Upper lobe of left lung (tissue), 6 donors: Measurements from ENCODE around the gene EMILIN3. TPM values are rescaled to one million over a fixed set of nuclear protein-coding genes. Genes with fewer than 3 reads are reported as not detected.

Experiments used
- ATAC-seq, 2 donors: fragments of 200-7000 bp; cut with Tn5 transposase; one replicate each; pipeline ENCODE4 v1.9.1; 2022; ENCODE audit warnings: mild to moderate bottlenecking in 2 of 2, moderate library complexity in 2 of 2; ENCODE audit not compliant: low FRiP score in 2 of 2
- DNase-seq, 2 donors: peaks; one replicate each; pipeline ENCODE4 v3.0.0-alpha.2; 2019 to 2020
- H3K27ac ChIP-seq, 4 donors: fragments of 200-600 bp; sonication (generic); one replicate each; pipeline ENCODE4 v1.5.1; 2016 to 2019
- H3K27me3 ChIP-seq, 4 donors: fragments of 200-600 bp; sonication (generic); one replicate each; pipeline ENCODE4 v1.5.1; 2017 to 2019
- H3K36me3 ChIP-seq, 4 donors: fragments of 200-600 bp; sonication (generic); one replicate each; pipeline ENCODE4 v1.5.1; 2016 to 2019
- H3K4me1 ChIP-seq, 4 donors: fragments of 200-600 bp; sonication (generic); one replicate each; pipeline ENCODE4 v1.5.1; 2018 to 2019
- H3K4me3 ChIP-seq, 4 donors: fragments of 200-600 bp; sonication (generic); one replicate each; pipeline ENCODE4 v1.5.1; 2017 to 2019; ENCODE audit warnings: mild to moderate bottlenecking in 2 of 4, moderate library complexity in 1 of 4
- H3K9me3 ChIP-seq, 4 donors: fragments of 200-600 bp; sonication (generic); one replicate each; pipeline ENCODE4 v1.5.1; 2018 to 2019
- CTCF ChIP-seq, 6 experiments: fragments of 450-650 bp in 4 of 6; fragments of 200-600 bp in 2 of 6; sonication (generic) in 2 of 6; IDR thresholded peaks; one replicate each; pipeline ENCODE4 v1.5.1; 2016 to 2019; ENCODE audit warnings: antibody characterized with exemption in 6 of 6
- EP300 ChIP-seq, 4 donors: sonication (generic); formaldehyde crosslinking; IDR thresholded peaks; one replicate each; pipeline ENCODE4 v1.5.1; 2017; ENCODE audit warnings: antibody characterized with exemption in 4 of 4, control low read depth in 2 of 4
- POLR2A ChIP-seq, 4 donors: fragments of 450-650 bp; IDR thresholded peaks; one replicate each; pipeline ENCODE4 v1.5.1; 2016 to 2017; ENCODE audit warnings: antibody characterized with exemption in 4 of 4, mild to moderate bottlenecking in 2 of 4
- POLR2AphosphoS5 ChIP-seq, 2 donors: sonication (generic); formaldehyde crosslinking; IDR thresholded peaks; one replicate each; pipeline ENCODE4 v1.5.1; 2017; ENCODE audit warnings: antibody characterized with exemption in 2 of 2
- WGBS, 2 donors: methylation state at CpG; one replicate each; pipeline ENCODE4 v1.1.5; 2017 to 2018; 5-methylcytosine and 5-hydroxymethylcytosine counted together
- total RNA-seq, 6 donors: library from RNA; depleted of rRNA in 4 of 6; stranded (reverse); fragments of >200 nt in 4 of 6; gene quantifications; one replicate each; pipeline versions ENCODE4 v1.1.0 to v1.2.1, GENCODE V29; 2016 to 2021
- donor health status: DM: no; HTN: no; CAD: no; lungs with moderate emphysema.
- donor health status: DM: no; HTN: yes; CAD: no; lungs with severe emphysema.

The EMILIN3 gene
- total RNA-seq, 6 donors from 2014 or later: 0.06 to 0.61 (median 0.16) TPM; not detected in 2

DNA sequence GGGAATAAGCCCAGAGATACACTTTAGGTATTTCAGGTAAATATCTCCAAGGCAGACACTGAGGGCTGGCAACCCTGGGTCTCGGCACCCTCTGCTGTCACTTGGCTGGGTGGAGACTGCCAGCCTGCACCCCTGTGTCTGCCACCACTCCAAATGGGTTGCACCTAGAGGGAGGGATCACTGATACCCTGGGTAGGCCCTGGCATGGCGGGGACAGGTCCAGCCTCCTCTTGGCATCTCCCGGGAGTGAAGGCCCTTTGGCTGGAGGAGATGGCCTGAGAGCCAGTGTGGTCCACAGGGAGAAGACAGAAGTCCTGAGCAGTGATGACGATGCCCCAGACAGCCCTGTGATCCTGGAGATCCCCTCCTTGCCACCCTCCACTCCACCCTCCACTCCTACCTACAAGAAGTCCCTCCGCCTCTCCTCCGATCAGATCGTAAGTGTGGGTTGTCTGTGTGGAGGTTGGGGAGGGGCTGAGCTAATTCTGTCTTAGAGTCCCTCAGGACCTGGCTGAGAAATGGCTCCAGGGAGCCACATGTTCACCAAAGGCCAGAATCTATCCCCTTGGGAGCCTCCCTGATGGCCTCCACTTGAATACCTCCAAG, 10.9 kb downstream of the EMILIN3 start:
- TF ChIP-seq POLR2AphosphoS5 (IDR thresholded peaks at IDR 0.05): no peak
- TF ChIP-seq CTCF (IDR thresholded peaks at IDR 0.05): no peak
- no peak for TF ChIP-seq EP300 (IDR thresholded peaks at IDR 0.05)
- no peak for TF ChIP-seq POLR2A (IDR thresholded peaks at IDR 0.05)
- Histone ChIP-seq H3K9me3 (no peaks in the 10 kb centered on the region), H3K27me3 (no peaks in the 10 kb centered on the region), H3K4me3 (no peak overlapping the region), H3K36me3 (peaks cover 0 to 35% (median 16%) of the 10 kb centered on the region in 4 donors), H3K27ac (no peak overlapping the region), H3K4me1 (no peaks in the 10 kb centered on the region)
- WGBS, 2 donors: 93 to 95% methylated on average over 7 of the region's 7 CpGs
- ATAC-seq (no peak), DNase-seq (no peak)

- Histone ChIP-seq H3K4me3 (no peak overlapping the region), H3K4me1 (no peaks in the 10 kb centered on the region), H3K36me3 (peaks cover 0 to 37% (median 17%) of the 10 kb centered on the region in 4 donors), H3K27me3 (no peaks in the 10 kb centered on the region), H3K27ac (no peak overlapping the region), H3K9me3 (no peaks in the 10 kb centered on the region)
- no peak for DNase-seq
- no peak for TF ChIP-seq CTCF (IDR thresholded peaks at IDR 0.05)
- TF ChIP-seq POLR2A (IDR thresholded peaks at IDR 0.05): no peak
- TF ChIP-seq POLR2AphosphoS5 (IDR thresholded peaks at IDR 0.05): no peak
- 95 to 100% methylated on average over 3 of the region's 3 CpGs for WGBS, 2 donors
- no peak for ATAC-seq
Observed at GRCh38 chr20:41355192-41355591, 11.4 kb downstream of the EMILIN3 start.

DNA sequence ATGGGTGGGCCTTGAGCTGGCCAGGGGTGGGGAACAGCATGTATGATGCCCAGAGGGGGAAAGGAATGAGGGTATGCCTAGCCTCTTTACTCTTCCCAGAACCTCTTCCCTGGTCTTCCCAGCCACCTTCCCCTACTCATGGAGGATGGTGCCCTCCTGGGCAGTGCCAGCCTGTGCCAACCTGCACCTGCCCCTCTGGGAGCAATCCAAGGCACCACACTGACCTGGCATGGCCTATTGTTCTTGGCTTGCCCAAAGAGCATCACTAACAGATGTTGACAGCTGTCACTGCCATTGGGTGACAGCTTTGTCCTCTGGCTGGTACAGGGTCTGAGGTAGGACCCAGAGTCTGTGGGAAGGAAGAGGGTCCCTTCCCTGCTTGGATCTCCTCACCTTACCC, 13.1 kb downstream of the EMILIN3 start:
- no peaks in the 10 kb centered on the region for H3K4me1 ChIP-seq
- ATAC-seq (no peak), DNase-seq (no peak)
- H3K9me3 ChIP-seq: no peaks in the 10 kb centered on the region
- TF ChIP-seq EP300 (IDR thresholded peaks at IDR 0.05): no peak
- TF ChIP-seq CTCF (IDR thresholded peaks at IDR 0.05): no peak
- no peak for TF ChIP-seq POLR2A (IDR thresholded peaks at IDR 0.05)
- TF ChIP-seq POLR2AphosphoS5 (IDR thresholded peaks at IDR 0.05): no peak
- no peaks in the 10 kb centered on the region for H3K27me3 ChIP-seq
- peaks cover 0 to 46% (median 21%) of the 10 kb centered on the region in 4 donors for H3K36me3 ChIP-seq
- H3K27ac ChIP-seq: no peak overlapping the region
- H3K4me3 ChIP-seq: no peak overlapping the region

GRCh38 chr20:41352666-41353065, 14.0 kb downstream of the EMILIN3 start:
- H3K9me3 ChIP-seq: no peaks in the 10 kb centered on the region
- WGBS, 2 donors: 85 to 90% methylated on average over 5 of the region's 5 CpGs
- TF ChIP-seq POLR2AphosphoS5 (IDR thresholded peaks at IDR 0.05) (no peak), POLR2A (IDR thresholded peaks at IDR 0.05) (no peak), EP300 (IDR thresholded peaks at IDR 0.05) (no peak), CTCF (IDR thresholded peaks at IDR 0.05) (no peak)
- DNase-seq (no peak), ATAC-seq (no peak)
- peaks cover 0 to 39% (median 20%) of the 10 kb centered on the region in 4 donors for H3K36me3 ChIP-seq
- H3K27ac ChIP-seq: no peak overlapping the region
- no peak overlapping the region for H3K4me3 ChIP-seq
- no peaks in the 10 kb centered on the region for H3K4me1 ChIP-seq
- H3K27me3 ChIP-seq: no peaks in the 10 kb centered on the region

DNA sequence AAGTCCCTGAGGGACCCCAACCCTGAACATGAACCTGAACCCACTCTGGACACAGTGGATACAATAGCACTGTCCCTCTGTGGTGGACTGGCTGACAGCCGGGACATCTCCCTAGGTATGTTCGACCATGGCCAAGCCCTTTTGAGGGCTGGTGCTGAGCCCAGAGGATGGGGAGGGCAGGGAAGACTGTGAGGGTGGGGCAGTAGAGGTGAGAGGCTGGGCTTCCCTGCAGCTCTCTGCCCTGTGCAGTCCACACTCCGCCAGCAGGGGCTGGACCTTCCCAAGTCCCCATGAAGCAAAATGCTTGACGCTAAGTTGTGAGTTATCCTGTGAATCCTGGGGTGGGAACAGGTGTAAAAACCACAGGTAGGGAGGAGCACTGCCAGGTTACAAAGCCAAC, 14.5 kb downstream of the EMILIN3 start:
- H3K36me3 ChIP-seq: peaks cover 0 to 33% (median 18%) of the 10 kb centered on the region in 4 donors
- no peak for ATAC-seq
- no peaks in the 10 kb centered on the region for H3K27me3 ChIP-seq
- TF ChIP-seq POLR2A (IDR thresholded peaks at IDR 0.05): no peak
- no peak for TF ChIP-seq POLR2AphosphoS5 (IDR thresholded peaks at IDR 0.05)
- TF ChIP-seq EP300 (IDR thresholded peaks at IDR 0.05): no peak
- TF ChIP-seq CTCF (IDR thresholded peaks at IDR 0.05): no peak
- no peaks in the 10 kb centered on the region for H3K9me3 ChIP-seq
- no peaks in the 10 kb centered on the region for H3K4me1 ChIP-seq
- H3K4me3 ChIP-seq: no peak overlapping the region
- H3K27ac ChIP-seq: no peak overlapping the region
- WGBS, 2 donors: 89 to 94% methylated on average over 3 to 4 of the region's 4 CpGs
- DNase-seq: no peak
